ENCODE results near the gene UIMC1.

DNA sequence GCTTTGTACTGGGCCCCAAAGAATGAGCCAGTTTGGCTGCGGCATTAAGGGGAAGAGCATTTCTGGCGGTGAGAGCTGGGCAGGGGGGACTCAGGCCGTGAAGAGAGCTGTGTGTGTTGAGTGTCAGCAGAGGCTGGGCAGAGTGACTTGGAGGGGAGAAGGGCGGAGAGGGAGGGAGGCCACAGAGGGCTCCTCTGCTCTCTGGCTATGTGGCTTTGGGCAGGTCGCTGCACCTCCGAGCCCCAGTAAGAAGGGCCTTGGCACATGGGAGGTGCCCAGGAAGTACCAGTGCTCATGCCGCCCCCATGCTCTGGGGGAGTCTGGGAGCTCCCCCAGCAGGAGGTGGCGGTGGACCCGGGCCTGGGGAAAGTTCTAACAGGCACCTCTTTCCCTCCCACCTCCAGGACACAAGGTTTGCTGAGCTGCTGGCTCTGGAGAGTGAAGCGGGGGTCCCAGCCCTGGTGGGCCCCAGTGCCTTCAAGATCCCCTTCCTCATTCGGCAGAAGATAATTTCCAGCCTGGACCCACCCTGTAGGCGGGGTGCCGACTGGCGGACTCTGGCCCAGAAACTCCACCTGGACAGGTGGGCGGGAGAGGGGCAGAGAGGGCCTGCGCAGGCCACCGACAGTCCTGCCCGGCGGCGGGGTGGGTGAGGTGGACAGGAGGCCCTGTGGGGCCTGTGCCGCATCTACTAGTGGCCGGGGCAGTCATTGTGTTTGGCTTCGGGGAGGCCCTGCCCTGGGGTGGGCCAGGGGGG is 127.5 kb downstream of the UIMC1 start:
- TF ChIP-seq LCORL (IDR thresholded peaks at IDR 0.05): no peak
- no peak for TF ChIP-seq LCORL (CRISPR knock-in tag; IDR thresholded peaks at IDR 0.05)
- TF ChIP-seq EP300 (IDR thresholded peaks at IDR 0.05; ENCODE audit: low read depth in 2 of 2, low read length in 2 of 2): no peak
- TF ChIP-seq EP300 (CRISPR knock-in tag; IDR thresholded peaks at IDR 0.05; ENCODE audit: borderline replicate concordance): no peak
- TF ChIP-seq, protein P1, sequence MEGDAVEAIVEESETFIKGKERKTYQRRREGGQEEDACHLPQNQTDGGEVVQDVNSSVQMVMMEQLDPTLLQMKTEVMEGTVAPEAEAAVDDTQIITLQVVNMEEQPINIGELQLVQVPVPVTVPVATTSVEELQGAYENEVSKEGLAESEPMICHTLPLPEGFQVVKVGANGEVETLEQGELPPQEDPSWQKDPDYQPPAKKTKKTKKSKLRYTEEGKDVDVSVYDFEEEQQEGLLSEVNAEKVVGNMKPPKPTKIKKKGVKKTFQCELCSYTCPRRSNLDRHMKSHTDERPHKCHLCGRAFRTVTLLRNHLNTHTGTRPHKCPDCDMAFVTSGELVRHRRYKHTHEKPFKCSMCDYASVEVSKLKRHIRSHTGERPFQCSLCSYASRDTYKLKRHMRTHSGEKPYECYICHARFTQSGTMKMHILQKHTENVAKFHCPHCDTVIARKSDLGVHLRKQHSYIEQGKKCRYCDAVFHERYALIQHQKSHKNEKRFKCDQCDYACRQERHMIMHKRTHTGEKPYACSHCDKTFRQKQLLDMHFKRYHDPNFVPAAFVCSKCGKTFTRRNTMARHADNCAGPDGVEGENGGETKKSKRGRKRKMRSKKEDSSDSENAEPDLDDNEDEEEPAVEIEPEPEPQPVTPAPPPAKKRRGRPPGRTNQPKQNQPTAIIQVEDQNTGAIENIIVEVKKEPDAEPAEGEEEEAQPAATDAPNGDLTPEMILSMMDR (CRISPR knock-in tag; IDR thresholded peaks at IDR 0.05): no peak
- TF ChIP-seq ZNF318 (CRISPR knock-in tag; IDR thresholded peaks at IDR 0.05): no peak
- no peak for TF ChIP-seq SMC3 (IDR thresholded peaks at IDR 0.05; ENCODE audit: low read length)
- TF ChIP-seq SRSF1 (optimal IDR thresholded peaks at IDR 0.05; ENCODE audit: low read depth, low read length): no peak
- no peak for TF ChIP-seq YY1 (IDR thresholded peaks at IDR 0.05; ENCODE audit: insufficient read depth, insufficient replicate concordance, low read depth, low read length)
- TF ChIP-seq NR2F1 (CRISPR knock-in tag; IDR thresholded peaks at IDR 0.05): no peak
- TF ChIP-seq ZNF629 (CRISPR knock-in tag; conservative IDR thresholded peaks at IDR 0.05): no peak
- no peak for TF ChIP-seq ATRX (CRISPR knock-in tag; IDR thresholded peaks at IDR 0.05; ENCODE audit: borderline replicate concordance)
- no peak for TF ChIP-seq ZNF567 (CRISPR knock-in tag; IDR thresholded peaks at IDR 0.05; ENCODE audit: borderline replicate concordance)
- no peak for TF ChIP-seq ZNF333 (CRISPR knock-in tag; IDR thresholded peaks at IDR 0.05; ENCODE audit: borderline replicate concordance)
- TF ChIP-seq, protein P2, sequence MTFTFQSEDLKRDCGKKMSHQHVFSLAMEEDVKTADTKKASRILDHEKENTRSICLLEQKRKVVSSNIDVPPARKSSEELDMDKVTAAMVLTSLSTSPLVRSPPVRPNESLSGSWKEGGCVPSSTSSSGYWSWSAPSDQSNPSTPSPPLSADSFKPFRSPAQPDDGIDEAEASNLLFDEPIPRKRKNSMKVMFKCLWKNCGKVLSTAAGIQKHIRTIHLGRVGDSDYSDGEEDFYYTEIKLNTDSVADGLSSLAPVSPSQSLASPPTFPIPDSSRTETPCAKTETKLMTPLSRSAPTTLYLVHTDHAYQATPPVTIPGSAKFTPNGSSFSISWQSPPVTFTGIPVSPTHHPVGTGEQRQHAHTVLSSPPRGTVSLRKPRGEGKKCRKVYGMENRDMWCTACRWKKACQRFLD (CRISPR knock-in tag; IDR thresholded peaks at IDR 0.05; ENCODE audit: borderline replicate concordance): no peak
